Measurements from ENCODE around the gene THRSP.

The THRSP gene

DNA sequence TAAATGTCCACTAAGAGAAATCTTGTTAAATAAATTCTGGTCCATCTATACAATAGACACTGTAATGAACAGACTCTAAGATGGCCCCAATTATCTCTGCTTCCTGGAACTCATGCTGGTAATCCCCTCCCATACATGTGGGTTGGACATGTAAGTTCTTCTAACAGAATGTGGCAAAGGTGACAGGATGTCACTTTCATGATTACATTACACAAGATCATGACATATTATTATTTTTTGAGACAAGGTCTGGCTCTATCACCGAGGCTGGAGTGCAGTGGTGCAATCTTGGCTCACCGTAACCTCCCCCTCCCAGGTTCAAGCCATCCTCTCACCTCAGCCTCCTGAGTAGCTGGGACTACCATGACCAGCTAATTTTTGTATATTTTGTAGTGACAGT, 30.6 kb downstream of the THRSP start:
- Histone ChIP-seq H3K27me3 (ENCODE audit: control insufficient read depth in 1 of 2, insufficient read depth in 1 of 2, low read length in 2 of 2) (no peaks in the 10 kb centered on the region), H3K36me3 (ENCODE audit: control insufficient read depth in 1 of 2, insufficient read depth in 2 of 2, low read depth in 1 of 2, low read length in 2 of 2) (peaks cover 5 to 36% of the 10 kb centered on the region in 2 experiments), H2BK15ac (ENCODE audit: low read depth, poor library complexity, severe bottlenecking) (no peak overlapping the region), H3K4me1 (ENCODE audit: control insufficient read depth, insufficient read depth, low read depth, low read length) (no peaks in the 10 kb centered on the region), H2BK120ac (ENCODE audit: low read depth, low read length) (no peak overlapping the region), H3K18ac (ENCODE audit: low read depth in 1 of 2, low read length in 2 of 2) (no peak overlapping the region), H3K23ac (ENCODE audit: low read length in 2 of 2) (no peak overlapping the region), H4K91ac (ENCODE audit: low read length) (no peak overlapping the region), H2AK5ac (ENCODE audit: low read length, severe bottlenecking) (no peak overlapping the region), H3K14ac (ENCODE audit: low read length in 2 of 2) (no peak overlapping the region), H3K4me2 (ENCODE audit: low read length, poor library complexity, severe bottlenecking) (no peak overlapping the region), H2AFZ (ENCODE audit: low read depth, low read length) (no peak overlapping the region), H2BK5ac (ENCODE audit: low read depth, low read length, poor library complexity, severe bottlenecking) (no peak overlapping the region), H3K9me3 (ENCODE audit: control insufficient read depth, low read length) (no peaks in the 10 kb centered on the region), H3K4me3 (ENCODE audit: insufficient read depth in 1 of 2, low read depth in 1 of 2, low read length in 2 of 2) (no peak overlapping the region), H3K9ac (ENCODE audit: low read length) (no peak overlapping the region), H3K27ac (ENCODE audit: low read length, poor library complexity, severe bottlenecking) (no peak overlapping the region), H3K79me1 (replicated peaks; ENCODE audit: low read length, poor library complexity, severe bottlenecking) (no peaks in the 10 kb centered on the region), H3K4ac (ENCODE audit: low read depth in 1 of 2, low read length in 2 of 2) (no peak overlapping the region), H4K8ac (ENCODE audit: low read length) (no peak overlapping the region), H2BK12ac (ENCODE audit: low read length in 2 of 2) (no peak overlapping the region)
- WGBS = 100% methylated on average over 1 of the region's 2 CpGs
- DNase-seq = no peak

DNA sequence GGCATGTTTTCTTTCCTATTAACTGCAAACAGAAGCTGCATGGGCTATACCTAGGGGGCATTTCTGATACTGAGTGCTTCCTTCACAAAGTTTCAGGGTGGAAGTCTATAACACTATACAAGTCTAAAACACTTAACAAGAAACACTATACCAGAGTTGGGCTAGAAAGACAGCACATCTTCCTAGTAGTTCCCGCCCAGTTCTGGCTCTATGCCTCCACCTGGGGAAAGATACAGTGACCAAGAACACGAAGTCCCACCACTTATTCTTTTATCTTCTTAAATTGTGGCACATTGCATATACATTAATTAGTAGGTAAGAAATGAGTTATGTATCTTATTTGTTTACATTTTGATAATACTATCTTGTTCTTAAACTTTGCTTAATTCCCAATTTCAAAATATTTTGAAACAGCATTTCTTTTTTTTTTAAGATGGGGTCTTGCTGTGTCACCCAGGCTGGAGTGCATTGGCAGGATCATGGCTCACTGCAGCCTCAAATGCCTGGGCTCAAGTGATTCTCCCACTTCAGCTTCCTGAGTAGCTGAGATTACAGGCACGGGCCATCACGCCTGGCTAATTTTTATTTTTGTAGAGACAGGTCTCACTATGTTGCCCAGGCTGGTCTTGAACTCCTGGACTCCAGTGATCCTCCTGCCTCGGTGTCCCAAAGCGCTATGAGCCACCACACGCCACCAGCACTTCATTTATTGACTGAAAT, 34.2 kb downstream of the THRSP start:
- H3K4ac ChIP-seq (ENCODE audit: low read depth in 1 of 2, low read length in 2 of 2) = no peak overlapping the region
- H3K14ac ChIP-seq (ENCODE audit: low read length in 2 of 2) = no peak overlapping the region
- H2AK5ac ChIP-seq (ENCODE audit: low read length, severe bottlenecking) = no peak overlapping the region
- H3K23ac ChIP-seq (ENCODE audit: low read length in 2 of 2) = no peak overlapping the region
- no peak for DNase-seq
- H3K4me1 ChIP-seq (ENCODE audit: control insufficient read depth, insufficient read depth, low read depth, low read length) = peaks cover 2% of the 10 kb centered on the region
- H3K9ac ChIP-seq (ENCODE audit: low read length) = no peak overlapping the region
- no peak overlapping the region for H2BK120ac ChIP-seq (ENCODE audit: low read depth, low read length)
- no peak overlapping the region for H2BK15ac ChIP-seq (ENCODE audit: low read depth, poor library complexity, severe bottlenecking)
- H3K27ac ChIP-seq (ENCODE audit: low read length, poor library complexity, severe bottlenecking) = no peak overlapping the region
- no peak overlapping the region for H3K4me2 ChIP-seq (ENCODE audit: low read length, poor library complexity, severe bottlenecking)
- no peak overlapping the region for H4K91ac ChIP-seq (ENCODE audit: low read length)
- H4K8ac ChIP-seq (ENCODE audit: low read length) = no peak overlapping the region
- H3K36me3 ChIP-seq (ENCODE audit: control insufficient read depth in 1 of 2, insufficient read depth in 2 of 2, low read depth in 1 of 2, low read length in 2 of 2) = peaks cover 10 to 61% of the 10 kb centered on the region in 2 experiments
- H2AFZ ChIP-seq (ENCODE audit: low read depth, low read length) = no peak overlapping the region
- WGBS = 98% methylated on average over 3 of the region's 7 CpGs
- no peak overlapping the region for H2BK5ac ChIP-seq (ENCODE audit: low read depth, low read length, poor library complexity, severe bottlenecking)
- no peak overlapping the region for H3K18ac ChIP-seq (ENCODE audit: low read depth in 1 of 2, low read length in 2 of 2)
- H2BK12ac ChIP-seq (ENCODE audit: low read length in 2 of 2) = no peak overlapping the region
- no peaks in the 10 kb centered on the region for H3K27me3 ChIP-seq (ENCODE audit: control insufficient read depth in 1 of 2, insufficient read depth in 1 of 2, low read length in 2 of 2)
- no peaks in the 10 kb centered on the region for H3K9me3 ChIP-seq (ENCODE audit: control insufficient read depth, low read length)
- H3K4me3 ChIP-seq (ENCODE audit: insufficient read depth in 1 of 2, low read depth in 1 of 2, low read length in 2 of 2) = no peak overlapping the region
- no peaks in the 10 kb centered on the region for H3K79me1 ChIP-seq (replicated peaks; ENCODE audit: low read length, poor library complexity, severe bottlenecking)

DNA sequence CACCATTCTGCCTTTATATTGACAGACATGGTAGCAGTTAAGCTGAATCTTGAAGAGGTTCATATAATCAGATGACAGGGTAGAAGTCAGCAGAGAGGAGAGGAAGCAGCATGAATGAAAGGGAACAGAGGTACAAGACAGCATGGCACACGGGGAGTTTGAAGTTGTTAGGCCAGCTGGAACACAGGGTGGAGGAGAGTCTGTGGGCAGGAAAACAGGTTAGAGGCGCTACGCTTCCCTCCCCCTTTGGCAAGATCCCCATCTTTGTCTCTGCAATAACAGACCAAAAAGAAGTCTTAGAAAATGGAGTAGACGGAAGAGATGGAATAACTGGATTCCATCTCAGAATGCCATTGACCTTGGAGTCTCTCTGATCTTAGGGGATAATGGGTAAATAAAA, 36.0 kb downstream of the THRSP start:
- Histone ChIP-seq H3K9ac (ENCODE audit: low read length) (no peak overlapping the region), H2BK5ac (ENCODE audit: low read depth, low read length, poor library complexity, severe bottlenecking) (no peak overlapping the region), H2AFZ (ENCODE audit: low read depth, low read length) (no peak overlapping the region), H3K18ac (ENCODE audit: low read depth in 1 of 2, low read length in 2 of 2) (no peak overlapping the region), H2BK15ac (ENCODE audit: low read depth, poor library complexity, severe bottlenecking) (no peak overlapping the region), H3K4ac (ENCODE audit: low read depth in 1 of 2, low read length in 2 of 2) (no peak overlapping the region), H2BK120ac (ENCODE audit: low read depth, low read length) (no peak overlapping the region), H4K8ac (ENCODE audit: low read length) (no peak overlapping the region), H2BK12ac (ENCODE audit: low read length in 2 of 2) (no peak overlapping the region), H4K91ac (ENCODE audit: low read length) (no peak overlapping the region), H3K4me1 (ENCODE audit: control insufficient read depth, insufficient read depth, low read depth, low read length) (peaks cover 2% of the 10 kb centered on the region), H3K4me2 (ENCODE audit: low read length, poor library complexity, severe bottlenecking) (no peak overlapping the region), H3K27ac (ENCODE audit: low read length, poor library complexity, severe bottlenecking) (no peak overlapping the region), H3K23ac (ENCODE audit: low read length in 2 of 2) (no peak overlapping the region), H3K27me3 (ENCODE audit: control insufficient read depth in 1 of 2, insufficient read depth in 1 of 2, low read length in 2 of 2) (no peaks in the 10 kb centered on the region), H3K4me3 (ENCODE audit: insufficient read depth in 1 of 2, low read depth in 1 of 2, low read length in 2 of 2) (no peak overlapping the region), H2AK5ac (ENCODE audit: low read length, severe bottlenecking) (no peak overlapping the region), H3K79me1 (replicated peaks; ENCODE audit: low read length, poor library complexity, severe bottlenecking) (no peaks in the 10 kb centered on the region), H3K9me3 (ENCODE audit: control insufficient read depth, low read length) (no peaks in the 10 kb centered on the region), H3K14ac (ENCODE audit: low read length in 2 of 2) (no peak overlapping the region), H3K36me3 (ENCODE audit: control insufficient read depth in 1 of 2, insufficient read depth in 2 of 2, low read depth in 1 of 2, low read length in 2 of 2) (peaks cover 12 to 60% of the 10 kb centered on the region in 2 experiments)
- DNase-seq = no peak
- WGBS = 98% methylated on average over 2 of the region's 4 CpGs

DNA sequence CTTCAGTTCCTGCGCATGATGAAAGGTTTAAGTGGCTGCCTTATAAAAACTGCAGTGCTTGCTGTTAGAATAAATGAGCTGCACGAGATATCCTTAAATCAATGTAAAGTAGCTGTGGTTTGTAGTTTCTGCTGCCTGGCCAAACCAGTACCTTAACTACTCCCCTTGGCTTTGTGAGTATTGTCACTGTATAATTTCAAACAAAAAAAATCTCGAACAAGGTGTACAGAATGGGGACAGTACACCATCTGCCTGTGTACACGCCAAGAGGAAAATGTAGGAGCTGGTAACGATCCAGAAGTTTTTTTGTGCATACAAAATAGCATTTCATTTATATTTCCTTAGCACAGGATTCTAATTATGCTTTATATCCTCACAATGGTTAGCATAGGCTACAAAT, 36.6 kb downstream of the THRSP start:
- Histone ChIP-seq H3K4me2 (ENCODE audit: low read length, poor library complexity, severe bottlenecking) (no peak overlapping the region), H2BK120ac (ENCODE audit: low read depth, low read length) (no peak overlapping the region), H3K4me1 (ENCODE audit: control insufficient read depth, insufficient read depth, low read depth, low read length) (peaks cover 2% of the 10 kb centered on the region), H3K79me1 (replicated peaks; ENCODE audit: low read length, poor library complexity, severe bottlenecking) (no peaks in the 10 kb centered on the region), H3K27me3 (ENCODE audit: control insufficient read depth in 1 of 2, insufficient read depth in 1 of 2, low read length in 2 of 2) (no peaks in the 10 kb centered on the region), H3K27ac (ENCODE audit: low read length, poor library complexity, severe bottlenecking) (no peak overlapping the region), H3K4me3 (ENCODE audit: insufficient read depth in 1 of 2, low read depth in 1 of 2, low read length in 2 of 2) (no peak overlapping the region), H3K23ac (ENCODE audit: low read length in 2 of 2) (no peak overlapping the region), H2BK5ac (ENCODE audit: low read depth, low read length, poor library complexity, severe bottlenecking) (no peak overlapping the region), H3K9me3 (ENCODE audit: control insufficient read depth, low read length) (no peaks in the 10 kb centered on the region), H2BK15ac (ENCODE audit: low read depth, poor library complexity, severe bottlenecking) (no peak overlapping the region), H3K18ac (ENCODE audit: low read depth in 1 of 2, low read length in 2 of 2) (no peak overlapping the region), H3K36me3 (ENCODE audit: control insufficient read depth in 1 of 2, insufficient read depth in 2 of 2, low read depth in 1 of 2, low read length in 2 of 2) (peaks cover 10 to 55% of the 10 kb centered on the region in 2 experiments), H3K4ac (ENCODE audit: low read depth in 1 of 2, low read length in 2 of 2) (no peak overlapping the region), H4K8ac (ENCODE audit: low read length) (no peak overlapping the region), H2BK12ac (ENCODE audit: low read length in 2 of 2) (no peak overlapping the region), H4K91ac (ENCODE audit: low read length) (no peak overlapping the region), H2AFZ (ENCODE audit: low read depth, low read length) (no peak overlapping the region), H3K9ac (ENCODE audit: low read length) (no peak overlapping the region), H2AK5ac (ENCODE audit: low read length, severe bottlenecking) (no peak overlapping the region), H3K14ac (ENCODE audit: low read length in 2 of 2) (no peak overlapping the region)
- no peak for DNase-seq
- WGBS = 94% methylated on average over 1 of the region's 5 CpGs

Measured in mesenchymal stem cell (in vitro differentiated cells and primary cell).